Psoas muscle (tissue), 8 donors: ENCODE measurements around the gene PFAS. TPM values are rescaled to one million over a fixed set of nuclear protein-coding genes. Genes with fewer than 3 reads are reported as not detected.
A peak's percentile ranks its signal among the peaks of the same experiment; 100 is the strongest.

ENCODE experiments used
- ATAC-seq, 4 donors: fragments of 200-7000 bp; cut with Tn5 transposase; one replicate each; pipeline ENCODE4 v1.9.1; 2020; ENCODE audit warnings: moderate library complexity in 3 of 4, mild to moderate bottlenecking in 2 of 4
- DNase-seq, 2 donors: peaks; one replicate each; pipeline ENCODE4 v3.0.0-alpha.2; 2020
- H3K27ac ChIP-seq: fragments of 200-600 bp; one replicate; pipeline ENCODE4 v1.8.0; 2022
- H3K27me3 ChIP-seq, 3 donors: fragments of 200-600 bp in 1 of 3; one replicate each; pipeline versions ENCODE4 v1.6.1 to v1.8.0; 2013 to 2022; ENCODE audit warnings: low read length in 2 of 3, mild to moderate bottlenecking in 2 of 3, moderate library complexity in 1 of 3; ENCODE audit not compliant: insufficient read depth in 3 of 3
- H3K36me3 ChIP-seq, 2 donors: fragments of 200-600 bp in 1 of 2; one replicate each; pipeline versions ENCODE4 v1.6.1 to v1.8.0; 2013 to 2022; ENCODE audit warnings: low read depth in 1 of 2, mild to moderate bottlenecking in 1 of 2, moderate library complexity in 1 of 2; ENCODE audit not compliant: insufficient read depth in 1 of 2
- H3K4me1 ChIP-seq: fragments of 200-600 bp; one replicate; pipeline ENCODE4 v1.8.0; 2022
- H3K4me3 ChIP-seq: fragments of 200-600 bp; one replicate; pipeline ENCODE4 v1.8.0; 2022; ENCODE audit warnings: mild to moderate bottlenecking
- H3K9me3 ChIP-seq: fragments of 200-600 bp; one replicate; pipeline ENCODE4 v1.8.0; 2022
- WGBS, 3 donors: extraction: QIAGEN DNeasy Blood & Tissue Kit; methylation state at CpG; one replicate each; pipeline versions ENCODE4 v1.1.6 to v1.1.7; 2013; 5-methylcytosine and 5-hydroxymethylcytosine counted together
- intact Hi-C, 2 donors: fragments of 100-400 bp; cut with DNase I; formaldehyde crosslinking; loops; one replicate each; pipeline versions ENCODE4 v1.11.0 to v1.14.2; 2022
- polyA plus RNA-seq, 3 donors: library from polyadenylated mRNA; stranded (reverse); fragments of 200-250 nt; gene quantifications; one replicate each; pipeline ENCODE4 v1.2.3, GENCODE V29; 2013
- total RNA-seq, 4 donors: library from RNA; stranded (reverse); fragmentation: NEBNext Ultra II Directional in 2 of 4; extraction: Animal tissue kit (Norgen Biotek cat#: 25700) in 2 of 4; gene quantifications; one replicate each; pipeline versions ENCODE4 v1.2.1 to v1.2.4, GENCODE V29; 2021 to 2023
- TF ChIP-seq, protein P1 (sequence below): fragments of 200-600 bp; IDR thresholded peaks from one replicate; pipeline ENCODE4 v1.8.0; 2022; ENCODE audit warnings: antibody characterized with exemption
- donor health status: healthy with polysubstance abuse.
- donor health status: DM: no; HTN: no; CAD: no; lungs with moderate emphysema.
- donor health status: Bipolar disorder and iron deficiency.
- donor health status: healthy.
- donor health status: DM: yes; HTN: yes; CAD: no.
- donor health status: DM: no; HTN: no; CAD: no.
- donor health status: DM: no; HTN: no; CAD: no.
- donor health status: DM: yes; HTN: yes; CAD: no.

PFAS gene
- total and polyA plus RNA-seq, 7 donors = 4.9 to 15.6 (median 10.7) TPM

- intact Hi-C loops = no loop called here
- no peak overlapping the region for H3K27ac ChIP-seq
- H3K27me3 ChIP-seq = no peaks in the 10 kb centered on the region
- TF ChIP-seq, protein P1, sequence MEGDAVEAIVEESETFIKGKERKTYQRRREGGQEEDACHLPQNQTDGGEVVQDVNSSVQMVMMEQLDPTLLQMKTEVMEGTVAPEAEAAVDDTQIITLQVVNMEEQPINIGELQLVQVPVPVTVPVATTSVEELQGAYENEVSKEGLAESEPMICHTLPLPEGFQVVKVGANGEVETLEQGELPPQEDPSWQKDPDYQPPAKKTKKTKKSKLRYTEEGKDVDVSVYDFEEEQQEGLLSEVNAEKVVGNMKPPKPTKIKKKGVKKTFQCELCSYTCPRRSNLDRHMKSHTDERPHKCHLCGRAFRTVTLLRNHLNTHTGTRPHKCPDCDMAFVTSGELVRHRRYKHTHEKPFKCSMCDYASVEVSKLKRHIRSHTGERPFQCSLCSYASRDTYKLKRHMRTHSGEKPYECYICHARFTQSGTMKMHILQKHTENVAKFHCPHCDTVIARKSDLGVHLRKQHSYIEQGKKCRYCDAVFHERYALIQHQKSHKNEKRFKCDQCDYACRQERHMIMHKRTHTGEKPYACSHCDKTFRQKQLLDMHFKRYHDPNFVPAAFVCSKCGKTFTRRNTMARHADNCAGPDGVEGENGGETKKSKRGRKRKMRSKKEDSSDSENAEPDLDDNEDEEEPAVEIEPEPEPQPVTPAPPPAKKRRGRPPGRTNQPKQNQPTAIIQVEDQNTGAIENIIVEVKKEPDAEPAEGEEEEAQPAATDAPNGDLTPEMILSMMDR = no peak
- no peak overlapping the region for H3K4me3 ChIP-seq
- peaks cover 0 to 94% of the 10 kb centered on the region in 2 donors for H3K36me3 ChIP-seq
- H3K9me3 ChIP-seq = no peaks in the 10 kb centered on the region
- ATAC-seq = no peak
- 94 to 97% (median 94%) methylated on average over 14 to 18 of the region's 18 CpGs for WGBS, 3 donors
- no peak for DNase-seq
- H3K4me1 ChIP-seq = no peaks in the 10 kb centered on the region
Observed at GRCh38 chr17:8264836-8265542, 15.9 kb downstream of the PFAS start.

- H3K4me3 ChIP-seq = no peak overlapping the region
- DNase-seq = no peak
- H3K27ac ChIP-seq = no peak overlapping the region
- H3K36me3 ChIP-seq = peaks cover 0 to 79% of the 10 kb centered on the region in 2 donors
- no peaks in the 10 kb centered on the region for H3K27me3 ChIP-seq
- WGBS, 3 donors = 92 to 93% (median 93%) methylated on average over 29 of the region's 29 CpGs
- ATAC-seq = peak in 1 of 4 donors; percentile 3
- H3K4me1 ChIP-seq = no peaks in the 10 kb centered on the region
- TF ChIP-seq, protein P1 = no peak
- intact Hi-C loops = no loop called here
- no peaks in the 10 kb centered on the region for H3K9me3 ChIP-seq
Observed at GRCh38 chr17:8266648-8267479, 17.8 kb downstream of the PFAS start.

GRCh38 chr17:8267480-8268147, 18.5 kb downstream of the PFAS start:
- TF ChIP-seq, protein P1 = no peak
- Histone ChIP-seq H3K27ac (no peak overlapping the region), H3K9me3 (no peaks in the 10 kb centered on the region), H3K27me3 (no peaks in the 10 kb centered on the region), H3K4me1 (no peaks in the 10 kb centered on the region), H3K36me3 (peaks cover 0 to 72% of the 10 kb centered on the region in 2 donors), H3K4me3 (no peak overlapping the region)
- ATAC-seq = no peak
- no peak for DNase-seq
- WGBS, 3 donors = 85 to 94% (median 88%) methylated on average over 13 of the region's 13 CpGs
- intact Hi-C loops = no loop called here

- TF ChIP-seq, protein P1 = no peak
- DNase-seq (no peak), ATAC-seq (no peak)
- Histone ChIP-seq H3K9me3 (no peaks in the 10 kb centered on the region), H3K36me3 (peaks cover 0 to 61% of the 10 kb centered on the region in 2 donors), H3K4me1 (no peaks in the 10 kb centered on the region), H3K4me3 (no peak overlapping the region), H3K27me3 (no peaks in the 10 kb centered on the region), H3K27ac (no peak overlapping the region)
- intact Hi-C loops = no loop called here
- WGBS, 3 donors = 87 to 91% (median 88%) methylated on average over 29 of the region's 29 CpGs
Observed at GRCh38 chr17:8268550-8269298, 19.6 kb downstream of the PFAS start.
